HG02571 (cell line): Measurements from ENCODE around the gene DOCK6.

ENCODE experiments used
- ATAC-seq: cut with Tn5 transposase; IDR thresholded peaks from one replicate; pipeline ENCODE4 v1.9.1; 2021; ENCODE audit warnings: mild to moderate bottlenecking, moderate library complexity; ENCODE audit not compliant: unreplicated experiment

Gene DOCK6

DNA sequence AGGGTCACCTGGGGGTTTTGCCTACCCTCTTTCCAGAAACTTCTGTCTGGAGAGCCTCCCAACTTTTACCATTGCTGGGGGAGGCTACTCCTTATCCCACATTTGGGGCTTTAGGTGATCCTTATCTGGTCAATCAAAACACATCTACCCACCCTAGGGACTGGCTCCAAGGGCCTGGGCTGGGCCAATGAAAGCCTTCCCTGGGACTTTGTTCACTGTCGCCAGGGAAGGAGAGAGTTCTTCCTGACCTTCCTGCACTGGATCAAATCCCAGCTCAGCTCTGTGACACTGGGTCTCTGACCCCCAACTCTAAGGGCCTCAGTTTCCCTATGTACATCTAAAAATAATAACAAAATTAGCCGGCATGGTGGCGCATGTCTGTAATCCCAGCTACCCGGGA, 11.1 kb downstream of the DOCK6 start:
- no peak for ATAC-seq

GRCh38 chr19:11248852-11249251, 13.5 kb downstream of the DOCK6 start:
- ATAC-seq, result no peak

GRCh38 chr19:11247934-11248333, 14.4 kb downstream of the DOCK6 start:
- ATAC-seq, result no peak

- ATAC-seq, result no peak
Measured at GRCh38 chr19:11247391-11247790, 14.9 kb downstream of the DOCK6 start.

DNA sequence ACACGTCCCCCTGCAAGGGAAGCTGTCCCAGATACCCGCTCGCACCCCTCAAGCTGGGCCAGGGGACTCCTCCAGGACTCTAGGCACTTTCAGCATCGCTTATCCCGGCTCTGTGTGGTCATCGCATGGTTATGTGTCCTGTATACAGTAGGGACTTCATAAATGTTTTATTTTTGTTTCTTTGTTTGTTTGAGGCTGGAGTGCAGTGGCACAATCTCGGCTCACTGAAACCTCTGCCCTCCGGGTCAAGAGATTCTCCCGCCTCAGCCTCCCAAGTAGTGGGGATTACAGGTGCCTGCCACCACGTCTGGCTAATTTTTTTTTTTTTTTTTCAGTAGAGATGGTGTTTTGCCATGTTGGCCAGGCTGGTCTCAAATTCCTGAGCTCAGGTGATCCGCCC, 15.4 kb downstream of the DOCK6 start:
- no peak for ATAC-seq

- ATAC-seq, result no peak
Measured at GRCh38 chr19:11244846-11245589, 17.3 kb downstream of the DOCK6 start.

DNA sequence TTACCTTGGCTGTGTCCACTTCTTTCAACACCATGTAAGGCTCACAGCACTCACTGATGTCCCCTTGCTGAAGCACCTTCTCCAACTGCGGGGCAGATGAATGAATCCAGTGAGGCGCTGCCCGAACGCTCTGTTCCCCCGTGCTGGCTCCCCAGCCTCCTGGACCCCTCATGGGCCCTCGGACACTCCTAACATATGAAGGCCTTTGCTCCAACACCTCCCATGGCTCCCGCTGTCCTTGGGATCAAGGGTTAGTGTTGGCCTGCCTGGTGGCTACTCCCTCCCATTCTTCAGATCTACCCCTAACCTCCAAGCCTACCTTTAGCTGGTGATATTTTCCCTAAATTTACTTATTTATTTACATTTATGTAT, 18.5 kb downstream of the DOCK6 start:
- ATAC-seq, result no peak

DNA sequence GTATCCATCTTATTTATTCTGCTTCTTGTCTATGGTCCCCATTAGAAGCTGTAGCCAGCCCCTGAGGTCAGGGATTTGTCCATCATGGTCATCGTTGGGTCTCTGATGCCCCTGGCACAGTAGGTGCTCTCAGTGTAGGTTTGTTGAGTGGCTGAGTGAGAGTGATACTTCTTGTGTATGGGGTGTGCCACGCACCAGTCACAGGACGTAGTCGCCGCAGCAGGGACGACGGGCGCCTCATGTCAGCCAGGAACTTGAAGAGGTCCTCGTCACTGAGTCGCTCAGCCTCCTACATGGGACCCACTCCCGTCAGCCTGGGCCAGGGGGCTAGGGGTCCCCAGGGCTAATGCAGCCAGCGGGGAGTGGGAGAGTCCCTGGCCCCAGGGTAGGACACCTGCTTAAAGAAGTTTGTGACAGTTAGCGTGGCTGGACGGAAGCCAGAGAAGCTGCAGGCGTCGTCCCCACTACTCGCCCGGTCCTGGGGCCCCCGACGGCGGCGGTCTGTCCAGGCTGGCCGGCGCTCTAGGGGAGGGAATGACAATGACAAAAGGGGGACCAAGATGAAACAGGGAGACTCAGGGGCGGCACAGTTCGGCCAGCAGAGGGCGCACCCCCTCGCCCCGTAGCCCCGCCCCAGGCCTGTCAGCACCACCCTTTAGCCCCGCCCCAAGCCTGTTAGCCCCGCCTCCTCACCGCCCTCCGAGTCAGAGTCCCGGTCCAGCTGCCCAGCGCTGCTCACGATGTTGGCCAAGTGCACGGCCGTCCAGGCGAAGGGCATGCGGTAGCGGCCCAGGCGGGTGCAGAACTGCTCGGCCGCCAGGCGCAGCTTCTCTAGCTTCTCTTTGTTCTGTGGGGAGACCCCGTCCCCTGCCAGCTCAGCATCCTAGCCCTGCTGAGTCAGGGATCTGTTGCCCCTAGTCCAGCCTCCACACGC, 19.2 kb downstream of the DOCK6 start:
- no peak for ATAC-seq

DNA sequence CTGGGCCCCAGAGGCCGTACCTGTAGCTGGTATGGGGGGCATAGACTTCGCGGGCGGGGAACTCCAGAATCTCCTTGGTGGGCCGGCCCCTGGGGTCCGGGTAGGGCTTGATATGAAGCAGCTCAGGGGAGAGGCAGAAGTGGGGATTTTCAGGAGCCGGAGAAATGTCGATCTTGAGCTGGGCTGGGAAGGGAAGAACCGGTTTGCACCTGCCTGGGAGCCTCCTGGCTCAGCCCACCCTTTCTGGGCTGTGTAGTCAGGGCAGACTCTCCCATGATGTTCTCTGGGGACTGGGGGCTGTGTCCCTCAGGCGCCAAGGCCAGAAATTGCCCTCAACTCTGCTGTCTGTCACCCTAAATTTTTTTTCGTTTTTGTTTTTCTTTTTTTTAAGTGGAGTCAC, 20.3 kb downstream of the DOCK6 start:
- ATAC-seq, result no peak

GRCh38 chr19:11240008-11240444, 22.3 kb downstream of the DOCK6 start:
- no peak for ATAC-seq

DNA sequence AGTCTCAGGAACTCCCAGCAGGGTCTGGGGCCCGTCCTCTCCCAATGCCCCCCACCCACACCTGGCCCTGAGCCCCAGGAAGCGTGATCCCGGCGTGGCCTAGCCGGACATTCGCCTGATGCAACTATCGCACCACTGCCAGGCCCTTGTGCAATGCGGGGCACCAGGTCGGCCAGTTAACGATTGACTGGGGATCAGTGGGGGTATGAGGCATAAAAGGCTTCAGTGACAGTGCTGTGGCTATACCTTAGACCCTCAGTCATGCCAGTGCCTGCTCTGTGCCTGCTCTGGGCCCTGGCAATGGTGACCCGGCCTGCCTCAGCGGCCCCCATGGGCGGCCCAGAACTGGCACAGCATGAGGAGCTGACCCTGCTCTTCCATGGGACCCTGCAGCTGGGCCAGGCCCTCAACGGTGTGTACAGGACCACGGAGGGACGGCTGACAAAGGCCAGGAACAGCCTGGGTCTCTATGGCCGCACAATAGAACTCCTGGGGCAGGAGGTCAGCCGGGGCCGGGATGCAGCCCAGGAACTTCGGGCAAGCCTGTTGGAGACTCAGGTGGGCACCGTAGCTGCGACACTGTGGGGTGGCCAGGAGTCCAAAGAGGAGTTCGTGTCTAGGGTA, 22.8 kb downstream of the DOCK6 start, which contains the start of gene ANGPTL8:
ANGPTL8 (plus strand) TSS at position 243 of the 624 bp plus-strand sequence; CDS start at position 262, 19 bp downstream.
- no peak for ATAC-seq

- no peak for ATAC-seq
Measured at GRCh38 chr19:11238781-11239376, 23.4 kb downstream of the DOCK6 start.

DNA sequence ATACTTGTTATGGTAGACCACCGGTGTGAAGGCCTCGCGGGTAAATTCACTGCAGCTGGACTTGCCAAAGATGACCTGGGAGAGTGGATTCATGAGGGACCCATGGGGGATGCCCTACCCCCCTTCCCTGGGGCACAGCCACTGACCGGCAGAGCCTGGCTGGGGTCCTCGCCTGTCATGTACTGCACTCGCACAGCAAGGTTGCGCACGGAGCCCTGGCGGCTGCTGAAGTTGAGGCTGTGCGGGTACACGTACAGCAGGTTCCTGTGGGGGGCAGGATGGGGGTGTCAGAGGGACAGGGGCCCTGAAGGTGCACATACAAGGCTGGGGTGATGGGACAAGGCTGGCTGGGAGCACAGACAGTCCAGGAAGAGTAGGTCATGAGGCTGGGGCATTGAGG, 24.3 kb downstream of the DOCK6 start:
- ATAC-seq, result no peak

DNA sequence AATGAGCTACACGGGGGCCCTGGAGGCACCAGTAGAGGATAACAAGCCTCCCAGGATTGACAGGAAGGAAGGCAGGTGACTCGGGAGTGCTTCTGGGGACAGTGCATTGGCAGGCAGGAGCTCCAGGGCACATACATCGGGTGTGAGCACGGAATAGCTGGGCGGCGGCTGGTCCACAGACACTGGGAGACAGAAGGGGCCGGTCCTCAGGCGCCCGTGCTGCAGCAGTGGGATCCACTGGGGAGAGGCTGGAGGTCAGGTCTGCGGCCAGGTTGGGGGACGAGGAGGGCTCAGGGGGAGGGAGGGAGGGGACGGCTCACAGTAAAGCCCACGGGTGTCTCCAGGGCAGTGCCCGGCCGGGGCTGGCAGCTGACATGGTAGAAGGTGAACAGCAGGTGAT, 25.0 kb downstream of the DOCK6 start:
- ATAC-seq, result no peak

DNA sequence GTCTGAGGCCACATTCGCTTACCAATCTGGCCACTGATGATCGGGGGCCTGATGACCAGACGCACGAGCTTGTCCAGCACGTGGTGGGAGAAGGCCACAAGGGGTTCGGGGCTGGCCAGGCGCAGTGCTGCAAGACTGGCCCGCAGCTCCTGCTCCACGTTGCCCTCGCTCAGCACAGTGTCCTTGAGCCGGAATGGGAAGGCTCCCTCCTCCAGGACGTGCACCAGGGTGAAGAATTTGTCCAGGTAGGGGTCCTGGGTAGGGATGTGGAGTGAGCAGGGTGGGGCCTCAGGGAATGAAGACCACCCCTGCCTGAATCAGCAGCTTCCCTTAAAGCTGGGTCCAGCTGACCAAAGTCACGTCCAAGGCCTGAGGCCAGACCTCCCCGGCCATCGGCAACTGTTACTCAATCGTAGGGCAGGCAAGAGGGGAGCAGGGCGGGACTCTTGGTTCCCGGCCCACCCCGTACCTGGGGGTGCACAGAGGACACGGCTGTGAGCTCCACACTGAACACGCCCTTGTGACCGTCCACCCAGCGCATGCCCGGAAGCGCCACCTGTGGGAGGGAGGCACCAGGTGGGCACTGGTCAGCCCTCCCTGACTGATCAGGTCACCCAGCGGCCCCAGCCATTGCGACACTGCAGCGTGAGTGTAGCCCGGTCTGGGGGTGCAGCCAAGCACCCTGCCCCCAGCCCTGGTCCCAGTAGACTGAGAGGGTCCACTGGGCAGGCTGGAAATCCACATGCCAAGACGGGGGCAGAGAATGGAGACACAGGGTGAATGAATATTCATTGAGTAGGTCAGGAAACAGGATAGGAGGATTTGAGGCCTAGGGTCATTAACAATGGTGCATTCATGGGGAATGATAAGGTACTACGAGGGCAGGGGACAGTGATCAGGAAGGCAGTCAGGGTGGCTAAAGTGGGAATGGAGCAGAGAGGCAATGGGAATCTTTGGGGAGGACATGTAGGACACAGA, 25.7 kb downstream of the DOCK6 start:
- ATAC-seq, result no peak

- ATAC-seq, result no peak
Measured at GRCh38 chr19:11234486-11235075, 27.7 kb downstream of the DOCK6 start.

DNA sequence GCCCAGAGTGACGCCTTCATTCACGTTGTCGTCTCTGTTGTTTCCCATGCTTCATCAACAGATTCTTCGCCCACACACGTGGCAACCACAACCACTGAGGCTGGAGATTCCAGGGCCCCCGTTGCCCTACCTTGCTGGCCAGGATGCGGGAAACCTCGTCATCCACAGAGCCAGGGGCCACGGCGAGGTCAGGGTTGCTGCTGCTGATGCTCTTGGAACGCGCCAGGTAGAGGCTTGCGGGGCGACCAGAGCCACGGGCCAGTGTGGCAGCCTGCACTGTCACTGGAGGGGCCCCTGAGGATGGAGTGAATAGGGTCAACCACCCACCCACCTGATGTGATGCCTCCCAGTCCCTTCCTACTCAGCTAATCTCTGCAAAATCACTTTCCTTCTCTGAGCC, 29.3 kb downstream of the DOCK6 start:
- no peak for ATAC-seq

GRCh38 chr19:11232555-11232954, 29.8 kb downstream of the DOCK6 start:
- ATAC-seq, result no peak

DNA sequence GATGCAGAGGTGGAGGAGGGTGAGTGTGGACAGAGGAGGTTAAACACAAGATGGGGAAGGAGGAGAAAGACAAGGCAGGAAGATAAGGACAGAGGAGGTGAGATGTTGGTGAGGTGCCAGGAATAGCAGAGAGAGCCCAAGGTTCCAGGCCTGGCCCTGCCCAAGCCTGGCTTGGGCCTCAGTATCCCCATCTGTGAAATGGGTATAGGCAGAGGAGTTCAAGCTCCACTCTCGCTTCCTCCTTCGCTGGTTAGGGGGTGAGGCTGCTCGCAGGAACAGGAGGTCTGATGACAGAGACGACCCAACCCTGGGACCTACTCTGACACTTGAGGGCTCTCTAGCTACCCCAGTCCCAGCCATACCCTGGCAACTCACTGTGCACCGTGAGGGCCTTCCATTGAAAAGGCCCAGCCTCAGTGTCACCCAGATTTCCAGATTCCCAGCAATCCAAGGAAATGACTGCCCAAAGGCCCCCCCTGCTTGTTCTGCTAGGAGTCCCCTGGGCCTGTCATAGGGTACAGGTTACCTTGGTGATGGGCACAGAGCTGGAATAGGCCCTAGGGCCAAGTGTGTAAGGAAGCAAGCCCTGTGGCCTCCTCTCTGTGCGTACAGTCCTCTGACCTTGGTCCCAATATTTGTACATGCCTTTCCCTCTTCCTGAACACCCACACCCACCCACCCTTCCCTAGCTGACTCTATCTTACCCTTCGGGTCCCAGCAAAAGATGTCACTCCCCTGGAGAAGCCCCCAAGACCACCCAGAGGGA, 31.5 kb downstream of the DOCK6 start:
- no peak for ATAC-seq
